Measurements from ENCODE around the gene SCIN. TPM values are rescaled to one million over a fixed set of nuclear protein-coding genes. Genes with fewer than 3 reads are reported as not detected.
"Not testable (repeated sequence)": the region's sequence is repeated elsewhere in the genome, so short reads cannot be mapped to it uniquely, and the experiment has no call there.

Gene SCIN
- total RNA-seq, 1 experiment from 2014 or later, result 0.67 TPM

DNA sequence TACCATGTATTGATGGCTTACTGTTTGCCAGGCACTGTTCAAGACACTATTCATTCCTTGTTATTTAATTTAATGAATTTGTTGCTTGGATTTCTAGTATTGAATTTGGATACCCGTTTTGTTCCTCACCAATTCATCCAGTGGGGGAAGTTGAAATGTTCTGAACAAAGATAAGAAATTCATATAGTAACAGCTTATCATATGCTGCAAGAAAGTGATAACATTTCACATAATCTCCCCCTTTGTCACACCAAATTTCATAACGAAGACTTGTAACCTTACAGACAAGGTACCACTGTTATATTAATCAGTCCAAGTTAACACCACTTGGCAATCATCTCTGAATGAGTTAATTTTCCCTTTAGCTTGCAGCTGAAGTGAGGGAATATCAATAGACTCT is 42.1 kb downstream of the SCIN start:
- no peak for DNase-seq (ENCODE audit: low read depth)

DNA sequence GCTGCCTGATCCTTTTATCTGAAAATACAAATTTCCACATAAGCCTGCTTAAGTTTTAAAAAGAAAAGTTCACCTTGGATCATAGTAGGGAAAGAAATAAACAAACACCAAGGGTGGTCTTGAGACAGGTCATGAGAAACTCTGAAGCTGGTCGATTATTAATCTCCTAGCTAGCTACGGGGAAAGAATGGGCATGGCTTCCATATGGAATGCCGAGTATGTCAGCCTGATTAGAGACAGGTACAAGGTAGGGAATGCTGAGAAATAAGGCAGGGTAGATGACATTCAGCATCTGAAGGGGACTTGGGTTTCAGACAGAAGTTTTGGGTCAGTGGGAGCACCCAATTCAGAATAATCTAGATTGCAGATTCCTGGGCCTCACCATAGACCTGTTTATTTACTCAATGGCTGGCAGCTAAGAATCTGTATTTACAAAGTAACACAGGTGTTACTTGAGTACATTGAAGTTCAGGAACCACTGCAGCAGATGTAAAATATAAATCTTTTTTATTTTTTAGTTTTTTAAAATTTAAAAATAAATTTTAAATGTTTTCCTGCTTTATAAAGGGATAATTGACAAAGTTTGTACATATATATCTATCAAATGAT is 49.0 kb downstream of the SCIN start:
- no peak for DNase-seq (ENCODE audit: low read depth)

DNA sequence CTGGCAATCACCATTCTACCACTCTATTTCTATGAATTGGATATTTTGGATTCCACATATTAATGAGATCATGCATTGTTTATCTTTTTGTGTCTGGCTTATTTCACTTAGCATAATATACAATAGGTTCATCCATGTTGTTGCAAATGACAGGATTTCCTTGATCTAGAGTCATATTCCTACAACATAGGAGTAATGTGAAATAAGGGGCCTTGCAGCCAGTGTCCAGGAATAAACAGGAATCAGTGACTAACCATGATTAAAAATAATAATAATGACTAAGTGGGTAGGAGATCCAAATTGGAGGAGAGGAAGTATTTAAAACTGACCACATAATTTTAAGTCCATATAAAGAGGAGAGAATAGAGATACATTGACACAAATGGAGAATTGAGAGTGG is 49.9 kb downstream of the SCIN start:
- peak; percentile 13 for DNase-seq (ENCODE audit: low read depth)

DNA sequence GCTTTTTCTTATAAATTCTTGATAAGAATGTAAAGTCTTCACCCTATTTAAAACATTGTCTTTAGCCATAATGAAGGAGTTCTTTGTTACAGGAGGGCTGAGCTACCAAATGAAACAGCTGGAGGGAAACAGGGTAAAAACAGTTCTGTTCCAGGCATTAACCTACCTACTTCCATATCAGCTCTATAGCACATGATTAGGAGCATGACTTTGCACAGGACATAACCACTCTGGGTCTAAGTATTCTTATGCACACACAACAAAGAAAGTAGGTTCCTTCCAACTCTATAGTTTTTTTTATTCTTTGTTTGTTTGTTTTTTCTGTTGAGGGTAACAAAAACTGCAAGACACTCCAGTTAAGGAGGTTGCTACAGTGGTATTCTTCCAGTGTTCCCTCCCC is 52.7 kb downstream of the SCIN start:
- DNase-seq (ENCODE audit: low read depth), result no peak

DNA sequence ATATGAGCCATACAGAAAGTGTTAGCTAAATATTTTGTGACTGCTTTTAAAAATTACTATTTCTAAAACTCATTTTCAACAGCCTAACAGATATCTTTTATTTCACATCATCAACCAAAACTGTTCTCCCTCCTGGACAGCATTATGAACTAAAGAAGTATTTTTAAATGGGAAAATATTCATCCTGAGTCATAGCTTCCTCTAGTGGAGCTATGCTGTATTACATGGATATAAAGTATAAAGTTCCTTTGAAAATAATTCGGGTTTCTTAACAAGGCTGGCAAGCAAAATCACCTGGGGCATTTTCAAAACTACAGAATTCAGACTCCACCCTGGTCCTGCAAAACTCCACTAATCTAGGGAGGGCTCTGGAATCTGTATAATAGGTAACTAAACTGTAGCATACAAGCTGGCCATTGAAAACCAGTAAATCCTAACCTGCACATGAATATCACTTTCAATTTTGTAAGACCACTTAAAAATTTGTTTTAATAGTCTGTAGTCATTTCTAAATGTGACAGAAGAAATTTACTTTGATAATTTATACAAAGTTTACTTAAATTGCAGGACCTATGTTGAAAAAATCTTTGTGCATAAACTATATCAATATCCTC is 53.5 kb downstream of the SCIN start:
- DNase-seq (ENCODE audit: low read depth), result peak; percentile 50

DNA sequence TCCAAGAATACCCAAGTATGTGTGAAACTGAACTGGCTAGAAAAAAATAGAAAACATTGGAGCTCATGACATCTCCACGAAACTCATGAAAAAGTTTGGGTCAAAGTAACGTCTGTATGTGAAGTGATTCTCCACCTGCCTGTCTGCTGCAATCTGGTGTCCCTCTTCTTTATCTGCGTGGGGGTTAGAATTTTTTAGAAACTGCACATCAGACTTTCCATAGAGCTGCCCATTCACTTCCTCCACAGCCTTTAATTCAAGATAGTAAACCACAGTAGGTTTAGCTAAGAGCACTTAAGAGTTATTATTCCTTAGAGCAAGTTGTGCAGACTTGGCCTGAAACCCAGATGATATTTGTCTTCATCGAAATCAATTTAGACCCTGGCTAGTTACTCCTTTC is 55.3 kb downstream of the SCIN start:
- DNase-seq (ENCODE audit: low read depth), result no peak

DNA sequence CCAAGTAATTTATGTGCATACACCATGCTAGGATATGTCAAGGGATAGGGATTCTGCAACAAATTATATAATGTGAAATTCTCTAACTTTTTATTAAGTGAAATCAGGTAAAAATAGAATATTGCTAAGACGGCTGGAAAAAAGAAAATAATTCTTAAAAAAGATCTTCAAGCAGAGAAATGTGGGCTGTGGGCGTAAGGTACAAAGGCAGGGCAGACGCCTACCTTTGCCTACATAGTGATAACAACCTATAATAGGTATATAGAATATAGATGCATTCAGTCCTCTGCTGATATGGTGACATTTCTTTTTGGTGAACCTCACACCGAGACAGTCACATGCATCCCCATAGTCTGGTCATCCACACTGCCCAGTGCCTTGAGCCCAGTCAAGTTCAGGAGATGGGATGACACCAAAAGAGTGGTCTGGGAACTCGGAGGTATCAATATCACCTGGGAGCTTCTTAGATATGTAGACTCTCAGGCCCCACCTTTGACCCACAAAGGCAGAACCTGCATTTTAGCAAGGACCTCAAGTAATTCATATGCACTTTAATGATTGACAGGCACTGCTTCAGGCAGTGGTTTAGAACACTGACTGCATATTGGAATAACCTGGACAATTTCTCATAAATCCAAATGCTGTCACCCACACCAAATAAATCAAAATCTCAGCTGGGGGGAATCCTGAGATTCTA is 59.4 kb downstream of the SCIN start:
- no peak for DNase-seq (ENCODE audit: low read depth)

DNA sequence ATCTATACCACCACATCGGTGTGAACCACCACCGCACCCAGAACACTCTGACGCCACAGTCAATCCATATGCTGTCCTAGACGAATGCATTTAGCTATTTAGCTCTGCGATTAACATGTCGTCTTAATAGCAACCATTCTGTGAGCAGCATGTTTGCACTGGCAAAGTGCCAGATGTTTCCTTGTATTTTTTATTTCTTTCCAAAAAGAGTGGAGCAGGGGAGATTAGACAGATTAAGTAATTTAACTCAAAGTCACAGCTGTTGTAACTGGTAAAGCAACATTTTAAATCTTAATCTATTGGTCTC is 59.9 kb downstream of the SCIN start:
- no peak for DNase-seq (ENCODE audit: low read depth)

DNA sequence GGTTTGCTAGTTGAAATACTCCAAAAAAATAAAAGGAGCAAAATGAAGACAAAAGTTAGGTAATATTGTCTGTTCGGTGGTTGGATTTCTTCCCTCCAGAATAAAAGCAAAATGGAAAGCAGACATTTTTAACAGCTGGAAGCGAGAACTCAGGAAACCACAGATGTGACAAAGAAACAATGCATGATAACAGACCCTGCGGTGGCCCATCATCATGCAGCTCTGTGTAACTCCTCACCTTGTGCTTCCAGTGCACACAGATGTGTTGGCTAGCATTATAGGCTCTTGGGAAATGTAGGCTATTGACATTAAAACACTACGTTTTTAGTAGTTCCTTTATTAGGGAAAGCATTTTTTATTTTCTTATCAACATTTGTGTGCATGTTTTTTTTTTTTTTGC is 63.1 kb downstream of the SCIN start:
- no peak for DNase-seq (ENCODE audit: low read depth)

DNA sequence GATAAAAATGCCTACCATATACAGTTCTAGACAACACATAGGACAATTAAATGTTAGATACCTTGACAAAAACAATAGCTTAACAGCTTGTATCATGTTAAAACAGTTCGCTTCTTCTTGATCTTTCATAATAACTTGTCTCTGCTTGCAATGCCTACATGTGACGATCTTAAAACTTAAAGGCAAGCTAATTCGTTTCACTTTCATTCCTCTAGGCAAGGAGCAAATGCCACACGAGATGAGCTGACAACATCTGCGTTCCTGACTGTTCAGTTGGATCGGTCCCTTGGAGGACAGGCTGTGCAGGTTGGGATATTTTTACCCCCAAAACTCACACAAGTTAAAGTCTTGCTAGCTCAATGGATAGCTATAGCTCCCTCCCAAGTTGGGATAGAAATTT is 65.3 kb downstream of the SCIN start:
- DNase-seq (ENCODE audit: low read depth), result peak; percentile 67

DNA sequence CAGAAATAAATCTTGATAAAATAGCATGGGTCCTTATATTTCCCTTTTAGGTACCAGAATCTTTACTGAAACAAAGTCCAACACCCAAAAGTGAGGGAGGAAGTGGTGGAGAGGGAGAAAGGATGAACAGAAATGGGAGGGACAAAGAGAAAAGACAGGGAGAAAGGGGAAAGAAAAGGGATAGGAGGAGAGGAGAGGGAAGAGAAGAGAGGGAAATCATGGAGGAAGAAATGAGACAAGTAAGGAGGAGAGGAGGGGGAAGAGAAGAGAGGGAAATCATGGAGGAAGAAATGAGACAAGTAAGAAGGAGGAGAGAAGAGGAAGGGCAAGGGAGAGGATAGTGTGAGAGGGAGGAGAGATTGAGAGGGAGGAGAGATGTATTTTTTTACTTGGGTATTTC is 66.8 kb downstream of the SCIN start:
- no peak for DNase-seq (ENCODE audit: low read depth)

DNA sequence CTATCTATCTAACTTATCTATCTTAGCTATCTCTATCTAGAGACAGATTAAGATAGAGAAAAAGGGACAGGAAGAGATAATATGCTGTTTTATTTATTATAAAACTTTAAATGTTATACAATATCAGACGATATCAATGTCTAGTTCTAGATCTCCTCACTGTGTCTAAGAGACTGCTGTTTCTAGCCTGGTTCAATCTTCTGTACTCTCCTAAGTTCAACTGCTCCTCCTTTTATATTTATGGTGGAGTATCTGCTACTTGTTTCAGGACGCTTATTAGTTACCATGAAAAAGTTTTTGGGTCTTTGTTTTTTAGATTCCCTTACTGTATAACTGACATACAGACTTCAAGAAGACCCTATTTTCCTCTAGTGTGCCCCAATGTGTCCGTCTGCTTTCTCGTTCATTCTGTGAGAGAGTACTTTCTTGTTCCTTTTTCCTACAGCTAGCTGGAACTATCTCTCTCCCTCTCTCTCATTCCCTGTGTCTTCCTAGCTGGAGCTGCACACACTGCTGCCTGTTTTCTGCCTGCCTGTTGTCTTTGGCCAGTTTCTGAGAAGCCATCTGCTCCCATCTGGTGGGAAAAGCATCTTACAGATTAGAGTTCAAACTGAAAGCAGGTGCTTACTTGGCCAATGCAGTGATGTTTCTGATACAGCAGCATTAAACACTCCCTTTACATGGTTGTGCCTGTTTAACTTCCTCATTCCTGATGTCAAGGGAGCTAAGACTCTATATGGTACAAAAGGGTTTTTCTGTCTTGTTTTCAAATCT is 67.5 kb downstream of the SCIN start:
- DNase-seq (ENCODE audit: low read depth), result peak; percentile 43

DNA sequence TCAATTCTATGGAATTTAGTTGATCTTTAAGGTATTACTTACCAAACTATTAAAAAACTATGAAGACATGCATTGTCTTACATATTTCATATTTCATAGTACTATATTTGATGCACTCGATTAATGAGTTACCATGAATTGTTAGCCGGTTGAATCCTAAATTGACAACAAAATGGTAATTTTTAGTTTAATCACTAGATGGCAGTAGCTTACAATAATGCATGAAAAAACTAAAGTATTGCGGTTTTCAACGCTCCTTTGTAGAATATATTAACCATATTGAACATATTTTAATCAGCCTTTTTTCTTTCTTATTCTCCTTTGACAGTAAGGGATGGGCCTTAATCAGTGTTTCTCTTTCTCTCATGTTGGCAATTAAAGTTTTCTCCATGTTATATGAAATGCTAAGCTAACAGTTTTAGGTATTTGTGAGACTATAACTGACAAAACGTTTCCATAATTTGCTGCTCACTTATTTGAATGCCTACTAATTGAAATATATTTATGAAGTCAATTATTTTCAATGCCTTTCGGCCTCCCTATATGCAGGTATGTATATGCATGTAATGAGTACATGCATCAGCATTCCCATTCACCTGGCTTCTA is 68.4 kb downstream of the SCIN start:
- peak; percentile 57 for DNase-seq (ENCODE audit: low read depth)

DNA sequence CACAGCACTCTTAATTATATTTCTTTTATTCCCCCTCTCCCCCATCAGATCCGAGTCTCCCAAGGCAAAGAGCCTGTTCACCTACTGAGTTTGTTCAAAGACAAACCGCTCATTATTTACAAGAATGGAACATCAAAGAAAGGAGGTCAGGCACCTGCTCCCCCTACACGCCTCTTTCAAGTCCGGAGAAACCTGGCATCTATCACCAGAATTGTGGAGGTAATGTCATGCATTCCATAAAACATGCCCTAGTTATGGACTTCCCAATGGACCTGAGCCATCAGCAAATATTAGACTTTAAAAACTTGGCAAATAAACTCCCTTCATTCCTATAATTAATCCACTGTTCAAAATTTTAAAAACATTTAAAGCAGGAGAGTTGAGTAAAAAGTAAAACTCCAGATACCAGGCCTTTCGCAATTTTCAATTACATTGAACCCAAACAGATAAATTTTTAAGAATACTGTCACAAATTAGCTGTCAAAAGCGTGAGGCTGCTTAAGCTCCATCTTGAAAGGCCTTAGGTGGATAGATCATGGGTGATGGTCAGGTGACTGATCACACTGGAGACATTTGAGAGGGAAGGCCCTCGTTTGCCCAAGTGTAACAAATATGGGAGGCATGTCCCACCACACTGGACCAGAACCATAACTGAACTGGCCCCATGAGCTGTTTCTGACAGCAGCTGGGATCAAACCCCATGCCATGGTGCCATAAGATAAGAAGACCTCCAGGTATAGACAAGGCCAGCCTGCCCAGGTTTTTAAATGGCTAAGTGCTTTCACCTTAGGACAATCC is 70.0 kb downstream of the SCIN start:
- no peak for DNase-seq (ENCODE audit: low read depth)

DNA sequence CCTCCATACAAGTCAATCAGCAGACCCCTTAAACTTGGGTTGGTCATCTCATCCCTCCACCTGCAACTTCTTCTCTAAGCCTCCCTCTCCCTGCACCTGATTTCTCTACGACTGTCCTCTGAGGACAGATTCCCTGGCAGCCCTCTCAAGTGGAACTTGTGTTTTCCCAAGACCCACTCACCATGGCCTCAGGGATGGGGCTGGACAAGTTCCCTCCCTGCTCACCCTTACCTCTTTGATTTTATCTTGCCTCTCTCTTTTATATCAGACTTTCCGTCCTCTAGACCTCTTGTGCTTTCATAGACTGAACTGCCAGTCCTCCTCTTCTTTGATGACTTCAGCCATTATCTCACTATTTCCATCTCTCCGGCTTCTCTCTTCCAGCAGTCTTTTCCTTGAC is 70.7 kb downstream of the SCIN start:
- DNase-seq (ENCODE audit: low read depth), result no peak

DNA sequence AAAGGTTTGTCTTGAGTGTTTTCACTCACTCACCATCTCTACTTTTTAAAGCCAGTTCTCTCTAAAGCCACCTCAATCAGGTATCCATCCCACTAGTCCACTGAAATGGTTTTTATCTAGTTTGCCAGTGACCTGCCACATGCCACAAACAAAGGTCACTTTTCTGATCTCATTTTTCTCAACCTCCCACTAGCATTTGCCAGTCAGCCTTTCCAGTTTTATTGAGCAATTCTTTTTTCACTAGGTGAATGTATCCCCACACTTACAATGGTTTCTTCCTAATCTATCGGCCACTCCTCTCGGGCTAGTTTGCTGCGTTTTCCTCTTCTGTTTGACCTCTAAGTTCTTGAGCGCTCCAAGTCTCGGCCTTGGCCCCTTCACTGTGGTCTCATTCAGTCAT is 72.0 kb downstream of the SCIN start:
- no peak for DNase-seq (ENCODE audit: low read depth)

DNA sequence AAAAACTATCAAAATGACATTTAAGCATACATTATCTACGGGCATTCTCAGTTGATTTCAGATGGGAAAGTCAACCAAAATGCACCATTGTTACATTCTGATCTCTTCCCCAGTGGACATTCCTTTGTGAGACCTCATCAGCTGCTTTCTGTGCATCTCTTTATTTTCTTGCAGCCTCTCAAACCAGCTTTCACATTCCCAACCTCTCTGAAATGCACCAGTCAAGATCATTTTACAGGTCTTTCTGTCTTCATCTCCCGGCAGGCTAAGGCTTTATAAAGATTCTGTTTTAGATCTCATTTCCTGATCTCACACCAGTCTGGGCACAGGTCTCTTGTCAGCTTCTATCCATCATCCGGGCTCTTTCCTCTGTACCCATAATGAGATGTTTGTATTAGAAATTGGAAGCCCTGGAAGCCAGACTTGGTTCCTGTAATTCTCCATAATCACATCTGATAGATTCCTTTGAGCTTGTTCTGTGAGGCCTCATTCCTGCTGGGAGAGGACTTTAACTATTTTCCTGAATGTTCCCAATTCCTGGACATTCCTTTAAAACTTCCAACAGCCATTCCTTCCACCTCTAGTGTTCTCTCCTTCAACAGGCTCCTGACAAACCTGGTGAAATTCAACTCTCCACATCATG is 72.6 kb downstream of the SCIN start:
- DNase-seq (ENCODE audit: low read depth), result no peak

DNA sequence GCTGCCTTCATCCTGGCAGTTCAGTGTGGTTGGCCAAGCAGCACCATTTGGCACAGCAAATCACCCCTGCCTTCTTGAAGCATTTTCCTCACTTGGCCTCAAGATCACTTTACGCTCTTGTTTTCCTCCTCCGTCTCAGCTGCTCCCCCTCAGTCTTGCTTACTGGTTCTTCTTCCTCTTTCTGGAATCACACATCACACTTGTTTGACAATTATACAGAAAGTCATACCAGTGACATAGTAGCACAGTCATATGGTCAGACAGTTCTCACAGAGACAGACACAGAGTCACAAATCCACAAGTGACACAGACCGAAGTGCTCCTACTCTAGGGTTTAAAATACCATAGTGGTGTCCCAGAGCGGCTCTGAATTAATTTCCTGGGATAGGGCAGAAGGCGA is 73.1 kb downstream of the SCIN start:
- no peak for DNase-seq (ENCODE audit: low read depth)

DNA sequence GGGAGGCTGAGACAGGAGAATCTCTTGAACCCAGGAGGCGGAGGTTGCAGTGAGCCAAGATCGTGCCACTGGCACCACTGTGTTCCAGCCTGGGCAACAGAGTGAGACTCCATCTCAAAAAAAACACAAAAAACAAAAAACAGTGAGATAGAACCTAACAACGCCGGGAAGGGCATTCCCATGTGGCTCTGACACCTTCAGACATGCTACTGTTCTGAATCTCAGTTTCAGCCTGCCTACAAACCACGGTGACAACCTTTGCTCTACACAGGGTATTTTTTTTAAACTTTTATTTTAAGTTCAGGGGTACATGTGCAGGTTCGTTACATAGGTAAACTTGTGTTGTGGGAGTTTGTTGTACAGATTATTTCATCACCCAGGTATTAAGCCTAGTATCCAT is 74.7 kb downstream of the SCIN start:
- not testable (repeated sequence) for DNase-seq (ENCODE audit: low read depth)

DNA sequence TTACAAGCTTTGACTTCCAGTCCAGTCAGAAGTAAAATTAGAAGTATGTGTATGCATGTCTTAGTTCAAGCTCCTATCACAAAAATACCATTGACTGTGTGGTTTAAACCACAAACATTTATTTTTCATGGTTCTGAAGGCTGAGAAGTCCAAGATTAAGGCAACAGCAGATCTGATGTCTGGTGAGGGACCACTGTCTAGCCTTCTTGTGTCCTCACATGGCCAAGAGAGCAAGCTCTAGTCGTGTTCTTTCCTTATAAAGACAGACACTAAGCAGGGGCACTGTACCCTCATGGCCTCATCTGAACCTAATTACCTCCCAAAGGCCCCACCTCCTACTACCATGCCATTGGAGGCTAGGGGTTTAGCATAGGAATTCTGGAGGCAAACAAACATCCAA is 75.6 kb downstream of the SCIN start:
- peak; percentile 78 for DNase-seq (ENCODE audit: low read depth)

Measured in M059J (cell line).